Upper lobe of right lung (tissue), 1 donor: ENCODE data around the gene MPLKIP. TPM values are rescaled to one million over a fixed set of nuclear protein-coding genes. Genes with fewer than 3 reads are reported as not detected.

Source experiments
- ATAC-seq: fragments of 200-7000 bp; cut with Tn5 transposase; one replicate; pipeline ENCODE4 v1.9.1; 2020; ENCODE audit warnings: mild to moderate bottlenecking, moderate library complexity
- DNase-seq: peaks from one replicate; pipeline ENCODE4 v3.0.0-alpha.2; 2020
- H3K27ac ChIP-seq: fragments of 200-600 bp; one replicate; pipeline ENCODE4 v1.8.0; 2022
- H3K27me3 ChIP-seq: fragments of 200-600 bp; one replicate; pipeline ENCODE4 v1.8.0; 2022; ENCODE audit warnings: mild to moderate bottlenecking
- H3K36me3 ChIP-seq: fragments of 200-600 bp; one replicate; pipeline ENCODE4 v1.8.0; 2022
- H3K4me1 ChIP-seq: fragments of 200-600 bp; one replicate; pipeline ENCODE4 v1.8.0; 2022
- H3K4me3 ChIP-seq: fragments of 200-600 bp; one replicate; pipeline ENCODE4 v1.8.0; 2022; ENCODE audit warnings: mild to moderate bottlenecking
- H3K9me3 ChIP-seq: fragments of 200-600 bp; one replicate; pipeline ENCODE4 v1.8.0; 2022
- intact Hi-C: fragments of 100-400 bp; cut with DNase I; formaldehyde crosslinking; loops from one replicate; pipeline ENCODE4 v1.11.0; 2022
- total RNA-seq: library from RNA; stranded (reverse); fragmentation: NEBNext Ultra II Directional; extraction: Animal tissue kit (Norgen Biotek cat#: 25700); gene quantifications from one replicate; pipeline ENCODE4 v1.2.1, GENCODE V29; 2021
- TF ChIP-seq, protein P1 (sequence below): fragments of 200-600 bp; IDR thresholded peaks from one replicate; pipeline ENCODE4 v1.8.0; 2022; ENCODE audit warnings: antibody characterized with exemption
- donor health status: DM: no; HTN: yes; CAD: no; lungs with severe emphysema.

Gene MPLKIP
- total RNA-seq, 1 donor from 2014 or later = 29.7 TPM

DNA sequence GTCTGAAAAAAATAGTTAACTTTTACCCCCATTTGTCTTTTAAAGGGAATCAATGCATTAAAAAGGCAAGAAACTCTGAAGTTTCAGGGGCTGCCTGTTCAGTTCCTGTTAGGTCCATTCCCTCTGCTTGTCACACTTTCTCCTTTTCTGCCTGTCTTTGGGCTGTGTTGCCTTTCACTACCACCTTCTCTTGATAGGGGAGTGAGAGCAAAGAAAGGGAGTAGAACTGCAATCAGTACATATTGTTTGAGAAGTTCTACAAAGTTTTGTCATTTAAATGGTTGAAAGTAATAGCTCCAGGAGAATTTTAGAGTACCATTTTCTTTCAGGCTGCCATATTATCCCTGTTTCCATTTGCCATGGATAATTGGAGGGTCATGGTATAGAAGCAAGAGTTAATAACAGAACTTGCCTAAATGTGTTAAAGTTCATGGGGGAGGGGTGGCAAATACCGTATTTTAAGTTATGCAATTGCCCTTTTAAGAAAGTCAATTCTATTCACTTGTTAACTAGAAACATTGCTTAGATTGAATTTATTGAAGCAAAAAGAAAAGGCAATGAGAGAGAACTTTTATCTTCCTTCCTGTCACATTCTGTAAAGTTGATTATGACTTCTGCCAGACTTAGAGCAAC lies 38.6 kb downstream of the MPLKIP start:
- DNase-seq (no peak), ATAC-seq (no peak)
- H3K4me1 ChIP-seq = no peaks in the 10 kb centered on the region
- H3K27ac ChIP-seq = no peak overlapping the region
- TF ChIP-seq, protein P1, sequence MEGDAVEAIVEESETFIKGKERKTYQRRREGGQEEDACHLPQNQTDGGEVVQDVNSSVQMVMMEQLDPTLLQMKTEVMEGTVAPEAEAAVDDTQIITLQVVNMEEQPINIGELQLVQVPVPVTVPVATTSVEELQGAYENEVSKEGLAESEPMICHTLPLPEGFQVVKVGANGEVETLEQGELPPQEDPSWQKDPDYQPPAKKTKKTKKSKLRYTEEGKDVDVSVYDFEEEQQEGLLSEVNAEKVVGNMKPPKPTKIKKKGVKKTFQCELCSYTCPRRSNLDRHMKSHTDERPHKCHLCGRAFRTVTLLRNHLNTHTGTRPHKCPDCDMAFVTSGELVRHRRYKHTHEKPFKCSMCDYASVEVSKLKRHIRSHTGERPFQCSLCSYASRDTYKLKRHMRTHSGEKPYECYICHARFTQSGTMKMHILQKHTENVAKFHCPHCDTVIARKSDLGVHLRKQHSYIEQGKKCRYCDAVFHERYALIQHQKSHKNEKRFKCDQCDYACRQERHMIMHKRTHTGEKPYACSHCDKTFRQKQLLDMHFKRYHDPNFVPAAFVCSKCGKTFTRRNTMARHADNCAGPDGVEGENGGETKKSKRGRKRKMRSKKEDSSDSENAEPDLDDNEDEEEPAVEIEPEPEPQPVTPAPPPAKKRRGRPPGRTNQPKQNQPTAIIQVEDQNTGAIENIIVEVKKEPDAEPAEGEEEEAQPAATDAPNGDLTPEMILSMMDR = no peak
- no peaks in the 10 kb centered on the region for H3K27me3 ChIP-seq
- no peak overlapping the region for H3K4me3 ChIP-seq
- no peaks in the 10 kb centered on the region for H3K9me3 ChIP-seq
- intact Hi-C loops = no loop called here
- H3K36me3 ChIP-seq = peaks cover 67% of the 10 kb centered on the region

DNA sequence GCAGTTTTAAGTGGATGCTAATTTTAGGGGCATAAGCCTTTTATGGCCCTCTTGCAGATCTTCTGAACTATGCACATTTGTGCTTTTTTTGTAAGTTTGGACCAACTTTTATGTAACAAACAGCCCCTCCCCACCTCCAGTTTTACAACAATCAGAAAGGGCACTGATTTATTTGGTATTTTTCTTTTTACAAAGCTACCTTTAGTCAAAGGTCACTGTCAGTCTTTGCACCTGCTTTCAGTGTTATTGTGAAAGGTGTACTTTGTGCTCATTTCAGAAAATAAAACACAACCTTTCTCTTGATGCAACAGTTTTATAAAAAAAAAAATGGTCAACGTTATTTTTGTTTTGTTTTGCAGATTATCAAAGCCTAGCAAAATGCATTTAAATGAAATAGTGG lies 39.2 kb downstream of the MPLKIP start:
- no peaks in the 10 kb centered on the region for H3K27me3 ChIP-seq
- peaks cover 72% of the 10 kb centered on the region for H3K36me3 ChIP-seq
- ATAC-seq (no peak), DNase-seq (no peak)
- no peaks in the 10 kb centered on the region for H3K4me1 ChIP-seq
- no peak overlapping the region for H3K27ac ChIP-seq
- TF ChIP-seq, protein P1 = no peak
- intact Hi-C loops = no loop called here
- H3K9me3 ChIP-seq = no peaks in the 10 kb centered on the region
- H3K4me3 ChIP-seq = no peak overlapping the region

DNA sequence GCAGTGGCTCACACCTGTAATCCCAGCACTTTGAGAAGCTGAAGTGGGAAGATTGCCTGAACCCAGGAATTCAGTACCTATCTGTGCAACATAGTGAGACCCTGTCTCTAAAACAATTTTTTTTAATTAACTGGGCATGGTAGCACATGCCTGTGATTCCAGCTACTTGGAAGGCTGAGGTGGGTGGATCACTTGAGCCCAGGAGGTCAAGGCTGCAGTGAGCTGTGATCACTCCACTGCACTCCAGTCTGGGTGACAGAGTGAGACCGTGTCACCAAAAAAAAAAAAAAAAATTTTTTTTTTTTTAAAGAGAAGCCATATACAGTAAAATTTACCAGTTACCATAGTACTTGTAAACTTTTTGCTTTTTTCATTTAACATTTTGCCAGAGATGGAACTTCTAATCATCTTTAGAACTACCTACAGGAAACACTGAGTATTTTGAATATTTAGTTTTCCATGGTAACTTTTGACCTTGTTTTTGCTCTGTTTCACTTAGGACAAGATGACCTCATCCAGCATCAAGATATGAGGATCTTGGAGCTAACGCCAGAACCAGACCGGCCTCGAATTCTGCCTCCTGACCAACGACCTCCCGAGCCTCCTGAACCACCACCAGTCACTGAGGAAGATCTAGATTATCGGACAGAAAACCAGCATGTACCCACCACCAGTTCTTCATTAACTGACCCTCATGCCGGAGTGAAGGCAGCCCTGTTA lies 40.6 kb downstream of the MPLKIP start:
- Histone ChIP-seq H3K4me3 (no peak overlapping the region), H3K27ac (no peak overlapping the region), H3K36me3 (peaks cover 83% of the 10 kb centered on the region), H3K4me1 (no peaks in the 10 kb centered on the region), H3K27me3 (no peaks in the 10 kb centered on the region), H3K9me3 (no peaks in the 10 kb centered on the region)
- ATAC-seq (no peak), DNase-seq (no peak)
- TF ChIP-seq, protein P1 = no peak
- intact Hi-C loops = no loop called here

DNA sequence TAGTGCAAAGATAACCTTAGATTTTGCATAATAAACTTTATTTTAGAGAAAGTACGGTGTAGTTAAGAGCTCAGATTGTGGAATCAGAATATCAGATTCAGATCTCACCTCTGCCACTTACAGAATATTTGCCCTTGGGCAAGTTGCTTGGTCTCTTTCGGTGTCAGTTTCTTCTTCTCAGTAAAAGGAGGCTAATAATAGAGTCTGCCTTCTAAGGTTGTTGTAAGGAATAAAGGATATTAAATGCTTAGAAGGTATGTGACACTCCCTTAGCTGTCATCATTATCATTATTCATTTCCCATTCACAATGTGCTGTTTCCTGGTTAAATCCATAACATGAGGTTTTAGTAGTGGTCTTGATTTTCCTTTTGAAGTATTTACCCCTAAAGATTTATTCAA lies 42.2 kb downstream of the MPLKIP start:
- Histone ChIP-seq H3K9me3 (no peaks in the 10 kb centered on the region), H3K27ac (no peak overlapping the region), H3K36me3 (peaks cover 90% of the 10 kb centered on the region), H3K4me1 (no peaks in the 10 kb centered on the region), H3K27me3 (no peaks in the 10 kb centered on the region), H3K4me3 (no peak overlapping the region)
- no peak for ATAC-seq
- TF ChIP-seq, protein P1 = no peak
- intact Hi-C loops = no loop called here
- DNase-seq = no peak

DNA sequence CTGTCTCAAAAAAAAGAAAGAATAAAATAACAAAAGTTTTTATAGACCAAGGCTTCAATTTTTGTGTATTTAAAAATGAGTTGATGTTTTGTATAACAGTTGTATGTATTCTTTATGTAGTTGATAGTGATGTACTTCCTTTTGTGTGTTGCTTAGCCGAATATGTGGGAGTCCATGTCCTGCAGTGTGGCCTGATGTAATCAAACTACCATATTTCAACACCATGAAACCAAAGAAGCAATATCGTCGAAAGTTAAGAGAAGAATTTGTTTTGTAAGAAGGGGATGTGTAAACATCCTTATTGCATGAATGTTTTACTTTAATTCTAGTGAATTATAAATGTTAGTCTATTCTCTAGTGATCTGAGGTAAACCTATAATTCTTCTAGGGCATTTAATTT lies 56.6 kb downstream of the MPLKIP start:
- TF ChIP-seq, protein P1 = no peak
- no peak overlapping the region for H3K4me3 ChIP-seq
- DNase-seq (no peak), ATAC-seq (peak; percentile 71)
- intact Hi-C loops = no loop called here
- H3K4me1 ChIP-seq = no peaks in the 10 kb centered on the region
- no peaks in the 10 kb centered on the region for H3K9me3 ChIP-seq
- peaks cover 29% of the 10 kb centered on the region for H3K36me3 ChIP-seq
- H3K27me3 ChIP-seq = no peaks in the 10 kb centered on the region
- H3K27ac ChIP-seq = no peak overlapping the region

Other genes with a start within 250 kb of the MPLKIP start
- gene CDK13, start 184.4 kb downstream of the MPLKIP start, total RNA-seq = 51.4 TPM
- gene SUGCT, start 383 bp upstream of the MPLKIP start, total RNA-seq = 4.1 TPM